HG02943 (cell line): Measurements from ENCODE around the gene AGAP5.

ENCODE experiments used
- ATAC-seq: cut with Tn5 transposase; IDR thresholded peaks from one replicate; pipeline ENCODE4 v1.9.1; 2021; ENCODE audit warnings: mild to moderate bottlenecking, low read depth, moderate library complexity; ENCODE audit not compliant: unreplicated experiment

Gene AGAP5

GRCh38 chr10:73634421-73634820 lies 63.5 kb downstream of the AGAP5 start:
- no peak for ATAC-seq

DNA sequence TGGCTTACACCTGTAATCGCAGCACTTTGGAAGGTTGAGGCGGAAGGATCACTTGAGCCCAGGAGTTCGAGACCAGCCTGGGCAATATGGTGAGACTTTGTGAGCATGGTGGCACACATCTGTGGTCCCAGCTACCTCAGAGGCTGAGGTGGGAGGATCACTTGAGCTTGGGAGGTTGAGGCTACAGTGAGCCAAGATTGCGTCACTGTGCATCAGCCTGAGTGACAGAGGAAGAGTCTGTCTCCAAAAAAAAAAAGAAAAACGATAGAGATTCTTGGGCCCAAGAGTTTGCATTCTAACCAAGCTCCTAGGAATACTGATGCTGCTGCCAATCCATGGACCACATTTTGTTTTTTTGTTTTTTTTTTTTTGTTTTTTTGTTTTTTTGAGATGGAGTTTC lies 68.7 kb downstream of the AGAP5 start:
- no peak for ATAC-seq

GRCh38 chr10:73628405-73628804 lies 69.5 kb downstream of the AGAP5 start:
- ATAC-seq: no peak

- no peak for ATAC-seq
Observed at GRCh38 chr10:73627300-73627699, 70.6 kb downstream of the AGAP5 start.

- peak; percentile 95 for ATAC-seq
Observed at GRCh38 chr10:73625884-73626752, 71.8 kb downstream of the AGAP5 start.

GRCh38 chr10:73625004-73625883 lies 72.7 kb downstream of the AGAP5 start:
- ATAC-seq: peak; percentile 28
